ENCODE results near the gene CD22.
"Not testable (repeated sequence)": the region's sequence is repeated elsewhere in the genome, so short reads cannot be mapped to it uniquely, and the experiment has no call there.

The CD22 gene

DNA sequence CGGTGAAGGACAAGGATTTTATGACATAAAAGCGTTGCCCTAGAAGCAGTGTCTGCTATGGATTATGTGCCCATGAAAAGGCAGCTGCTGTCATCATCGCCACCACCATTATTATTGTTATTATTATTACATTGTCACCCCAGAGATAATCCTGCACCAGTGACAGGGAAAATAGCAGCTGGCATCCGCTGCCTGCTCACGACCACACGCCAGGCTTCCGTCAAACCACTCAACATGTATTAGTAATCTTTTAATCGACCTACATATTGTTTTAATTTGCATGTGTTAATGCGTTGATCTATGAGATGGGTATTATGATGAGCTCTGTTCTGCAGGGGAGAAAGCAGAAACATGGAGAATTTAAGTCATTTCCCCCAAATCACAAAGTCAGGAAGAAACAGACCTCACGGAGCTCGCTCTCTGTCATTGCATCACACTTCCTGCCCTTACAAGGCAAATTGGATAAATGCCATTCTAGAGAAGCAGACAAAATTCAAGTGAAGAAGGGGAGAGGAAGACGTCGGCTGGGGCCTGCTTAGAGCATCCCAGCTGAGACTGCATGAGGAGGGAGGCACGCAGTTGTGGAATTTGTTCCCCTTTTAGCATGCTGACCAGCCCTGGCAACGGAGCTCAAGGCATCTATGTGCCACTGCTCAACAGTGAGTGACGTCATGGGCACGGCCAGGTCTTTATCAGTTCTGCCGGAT lies 29.0 kb downstream of the CD22 start, which contains the start of gene FFAR3:
TSS of gene FFAR3 (plus strand) at position 594 of the 707 bp plus-strand sequence. CDS start 431 bp downstream, outside the sequence.
- no peak for DNase-seq (ENCODE audit: low read depth)
- no peak within 1 kb of the TSS for H3K4me3 ChIP-seq (ENCODE audit: low read depth, low read length)
- TF ChIP-seq, protein P1, sequence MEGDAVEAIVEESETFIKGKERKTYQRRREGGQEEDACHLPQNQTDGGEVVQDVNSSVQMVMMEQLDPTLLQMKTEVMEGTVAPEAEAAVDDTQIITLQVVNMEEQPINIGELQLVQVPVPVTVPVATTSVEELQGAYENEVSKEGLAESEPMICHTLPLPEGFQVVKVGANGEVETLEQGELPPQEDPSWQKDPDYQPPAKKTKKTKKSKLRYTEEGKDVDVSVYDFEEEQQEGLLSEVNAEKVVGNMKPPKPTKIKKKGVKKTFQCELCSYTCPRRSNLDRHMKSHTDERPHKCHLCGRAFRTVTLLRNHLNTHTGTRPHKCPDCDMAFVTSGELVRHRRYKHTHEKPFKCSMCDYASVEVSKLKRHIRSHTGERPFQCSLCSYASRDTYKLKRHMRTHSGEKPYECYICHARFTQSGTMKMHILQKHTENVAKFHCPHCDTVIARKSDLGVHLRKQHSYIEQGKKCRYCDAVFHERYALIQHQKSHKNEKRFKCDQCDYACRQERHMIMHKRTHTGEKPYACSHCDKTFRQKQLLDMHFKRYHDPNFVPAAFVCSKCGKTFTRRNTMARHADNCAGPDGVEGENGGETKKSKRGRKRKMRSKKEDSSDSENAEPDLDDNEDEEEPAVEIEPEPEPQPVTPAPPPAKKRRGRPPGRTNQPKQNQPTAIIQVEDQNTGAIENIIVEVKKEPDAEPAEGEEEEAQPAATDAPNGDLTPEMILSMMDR (IDR thresholded peaks at IDR 0.05; ENCODE audit: control insufficient read depth, extremely low read depth, insufficient read depth) = no peak

DNA sequence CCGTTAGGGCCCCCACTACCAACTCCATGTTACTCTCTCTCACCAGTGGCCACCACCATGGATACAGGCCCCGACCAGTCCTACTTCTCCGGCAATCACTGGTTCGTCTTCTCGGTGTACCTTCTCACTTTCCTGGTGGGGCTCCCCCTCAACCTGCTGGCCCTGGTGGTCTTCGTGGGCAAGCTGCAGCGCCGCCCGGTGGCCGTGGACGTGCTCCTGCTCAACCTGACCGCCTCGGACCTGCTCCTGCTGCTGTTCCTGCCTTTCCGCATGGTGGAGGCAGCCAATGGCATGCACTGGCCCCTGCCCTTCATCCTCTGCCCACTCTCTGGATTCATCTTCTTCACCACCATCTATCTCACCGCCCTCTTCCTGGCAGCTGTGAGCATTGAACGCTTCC lies 29.8 kb downstream of the CD22 start:
- DNase-seq (ENCODE audit: low read depth); H3K4me3 ChIP-seq (ENCODE audit: low read depth, low read length): not testable (repeated sequence)

DNA sequence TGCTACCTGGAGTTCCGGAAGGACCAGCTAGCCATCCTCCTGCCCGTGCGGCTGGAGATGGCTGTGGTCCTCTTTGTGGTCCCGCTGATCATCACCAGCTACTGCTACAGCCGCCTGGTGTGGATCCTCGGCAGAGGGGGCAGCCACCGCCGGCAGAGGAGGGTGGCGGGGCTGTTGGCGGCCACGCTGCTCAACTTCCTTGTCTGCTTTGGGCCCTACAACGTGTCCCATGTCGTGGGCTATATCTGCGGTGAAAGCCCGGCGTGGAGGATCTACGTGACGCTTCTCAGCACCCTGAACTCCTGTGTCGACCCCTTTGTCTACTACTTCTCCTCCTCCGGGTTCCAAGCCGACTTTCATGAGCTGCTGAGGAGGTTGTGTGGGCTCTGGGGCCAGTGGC lies 30.4 kb downstream of the CD22 start:
- DNase-seq (ENCODE audit: low read depth); H3K4me3 ChIP-seq (ENCODE audit: low read depth, low read length): not testable (repeated sequence)

DNA sequence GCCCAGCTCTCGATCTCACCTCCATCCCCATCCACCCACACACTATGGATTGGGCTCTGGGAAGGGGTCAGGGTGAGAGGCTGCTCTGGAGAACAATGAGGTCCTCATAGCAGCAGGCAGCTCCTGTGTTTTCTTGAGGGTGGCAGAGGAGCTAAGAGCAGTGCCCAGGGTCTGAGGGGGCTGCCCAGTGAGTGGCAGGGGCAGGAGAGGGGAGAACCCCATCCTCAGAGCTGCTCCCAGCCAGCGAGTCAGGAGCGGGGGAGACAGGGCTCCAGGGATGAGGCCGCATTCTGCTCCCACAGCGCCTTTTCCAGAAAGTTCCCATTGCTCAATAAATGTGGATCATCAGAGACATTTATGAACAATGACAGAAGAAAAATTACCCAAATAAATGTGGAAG lies 31.1 kb downstream of the CD22 start:
- DNase-seq (ENCODE audit: low read depth); H3K4me3 ChIP-seq (ENCODE audit: low read depth, low read length): not testable (repeated sequence)

DNA sequence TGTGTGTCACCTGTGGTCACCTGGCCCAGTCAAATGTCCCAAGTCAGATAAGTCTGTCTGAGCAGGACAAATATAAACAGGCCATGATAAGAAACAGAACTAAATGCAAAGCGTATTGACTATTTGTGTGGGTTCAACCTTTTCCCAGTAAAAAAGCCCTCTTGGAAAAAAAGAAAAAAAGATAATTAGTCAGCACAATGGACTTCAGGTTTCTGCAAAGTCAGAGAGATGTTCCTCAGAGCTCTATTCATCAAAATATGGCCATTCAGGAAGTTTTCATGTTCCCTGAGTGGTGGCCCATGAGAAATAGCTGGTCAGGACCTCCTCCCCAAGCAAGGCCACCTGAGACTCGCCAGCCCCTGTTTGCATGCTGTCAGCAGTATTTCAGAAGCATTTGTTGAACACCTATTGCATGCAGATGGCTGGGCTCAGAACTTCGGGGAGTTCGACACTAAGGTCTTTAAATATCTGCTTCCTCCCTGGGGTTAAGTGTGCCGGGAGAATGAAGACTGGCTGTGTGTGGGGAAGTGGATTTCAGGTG lies 32.0 kb downstream of the CD22 start:
- TF ChIP-seq, protein P1 (IDR thresholded peaks at IDR 0.05; ENCODE audit: control insufficient read depth, extremely low read depth, insufficient read depth) = no peak
- no peak overlapping the region for H3K4me3 ChIP-seq (ENCODE audit: low read depth, low read length)
- DNase-seq (ENCODE audit: low read depth) = no peak

DNA sequence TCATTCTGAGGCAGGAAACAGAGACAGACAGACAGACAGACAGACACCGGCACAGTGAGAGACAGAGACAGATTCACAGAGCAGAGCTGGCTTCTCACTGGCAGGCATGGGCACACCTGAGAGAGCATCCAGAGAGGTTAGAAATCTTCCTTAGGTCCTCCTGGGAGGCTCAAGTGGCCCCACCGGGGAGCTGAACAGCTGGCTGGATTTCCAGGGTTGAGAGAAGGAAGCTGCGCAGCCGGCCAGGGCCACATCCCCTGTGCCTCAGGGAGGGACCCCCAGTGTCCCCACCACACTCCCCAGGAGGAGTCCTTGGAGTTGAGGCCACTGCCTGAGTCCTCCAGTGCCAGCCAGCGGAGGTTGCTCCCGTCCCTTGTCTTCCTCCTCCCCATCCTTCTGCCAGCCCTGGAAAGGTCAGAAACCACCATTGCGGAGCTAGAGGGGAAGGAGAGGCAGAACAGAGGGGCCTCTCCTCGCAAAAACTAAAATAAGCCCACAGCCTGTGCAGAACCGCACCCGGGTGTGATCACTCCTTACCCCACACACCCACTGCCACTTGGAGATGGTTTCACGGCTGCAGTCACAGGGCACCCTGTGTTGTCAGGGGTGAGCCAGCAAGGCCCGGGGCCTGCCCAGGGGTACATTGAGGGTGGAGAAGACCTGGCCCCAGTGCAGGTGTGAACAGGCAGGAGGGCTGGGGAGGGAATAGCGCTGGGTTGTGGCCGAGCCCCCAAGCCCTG lies 33.4 kb downstream of the CD22 start:
- H3K4me3 ChIP-seq (ENCODE audit: low read depth, low read length) = no peak overlapping the region
- DNase-seq (ENCODE audit: low read depth) = no peak
- TF ChIP-seq, protein P1 (IDR thresholded peaks at IDR 0.05; ENCODE audit: control insufficient read depth, extremely low read depth, insufficient read depth) = no peak

DNA sequence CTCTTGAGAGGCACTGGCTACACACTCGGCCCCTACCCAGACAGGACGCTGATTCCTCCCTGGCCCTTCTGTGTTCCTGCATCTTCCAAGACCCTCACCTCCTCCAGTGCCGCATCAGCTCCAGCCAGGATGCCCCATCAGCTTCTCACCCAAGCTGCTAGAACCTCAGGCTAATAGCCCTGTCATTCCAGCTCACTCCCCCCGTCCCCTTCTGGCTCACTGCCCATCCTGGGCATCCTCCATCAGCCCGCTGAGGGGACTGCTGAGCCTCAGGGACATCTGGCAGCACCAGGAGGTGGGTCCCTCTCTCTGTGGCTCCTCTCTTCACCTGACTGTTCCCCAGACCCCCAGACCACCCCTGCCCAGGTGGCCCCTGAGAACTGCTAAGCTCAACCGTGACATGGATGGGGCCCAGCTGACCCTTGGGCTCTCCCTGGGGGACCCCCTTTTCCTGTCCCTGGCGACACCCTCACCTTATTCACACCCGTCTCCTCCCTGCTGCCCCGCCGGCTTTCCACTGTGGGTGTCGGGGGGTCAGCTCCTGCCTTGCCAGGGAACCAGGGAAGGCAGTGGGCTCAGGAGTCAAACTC lies 34.1 kb downstream of the CD22 start:
- DNase-seq (ENCODE audit: low read depth) = no peak
- TF ChIP-seq, protein P1 (IDR thresholded peaks at IDR 0.05; ENCODE audit: control insufficient read depth, extremely low read depth, insufficient read depth) = no peak
- no peak overlapping the region for H3K4me3 ChIP-seq (ENCODE audit: low read depth, low read length)

DNA sequence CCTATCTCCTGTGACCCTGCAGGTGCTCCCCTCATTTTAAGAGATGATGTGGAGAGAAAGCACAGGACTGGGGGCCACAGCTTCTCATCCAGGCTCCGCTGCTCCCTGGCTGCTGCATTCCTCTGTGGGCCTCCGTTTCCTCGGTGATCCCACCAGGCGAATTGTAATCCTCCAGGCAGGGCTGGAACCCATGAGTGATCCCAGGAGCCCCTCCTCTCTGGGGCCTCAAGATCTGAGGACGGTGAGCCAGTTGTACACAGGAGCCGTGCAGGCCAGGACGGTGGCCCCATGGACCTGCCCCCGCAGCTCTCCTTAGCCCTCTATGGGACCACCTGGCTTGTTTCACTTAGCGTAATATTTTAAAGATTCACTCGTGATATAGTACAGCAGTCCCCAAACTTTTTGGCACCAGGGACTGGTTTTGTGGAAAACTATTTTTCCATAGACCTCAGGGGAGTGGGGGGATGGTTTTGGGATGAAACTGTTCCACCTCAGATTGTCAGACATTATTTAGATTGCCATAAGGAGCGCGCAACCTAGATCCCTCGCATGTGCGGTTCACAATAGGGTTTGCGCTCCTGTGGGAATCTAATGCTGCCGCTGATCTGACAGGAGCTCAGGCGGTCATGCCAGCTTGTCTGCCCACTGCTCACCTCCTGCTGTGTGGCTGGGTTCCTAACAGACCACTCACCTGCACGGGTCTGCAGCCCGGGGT lies 34.9 kb downstream of the CD22 start:
- no peak overlapping the region for H3K4me3 ChIP-seq (ENCODE audit: low read depth, low read length)
- no peak for DNase-seq (ENCODE audit: low read depth)
- TF ChIP-seq, protein P1 (IDR thresholded peaks at IDR 0.05; ENCODE audit: control insufficient read depth, extremely low read depth, insufficient read depth) = no peak
